Measurements from ENCODE around the gene FREM1.

GRCh38 chr9:14744768-14745167, 165.5 kb downstream of the FREM1 start:
- TF ChIP-seq, protein P1, sequence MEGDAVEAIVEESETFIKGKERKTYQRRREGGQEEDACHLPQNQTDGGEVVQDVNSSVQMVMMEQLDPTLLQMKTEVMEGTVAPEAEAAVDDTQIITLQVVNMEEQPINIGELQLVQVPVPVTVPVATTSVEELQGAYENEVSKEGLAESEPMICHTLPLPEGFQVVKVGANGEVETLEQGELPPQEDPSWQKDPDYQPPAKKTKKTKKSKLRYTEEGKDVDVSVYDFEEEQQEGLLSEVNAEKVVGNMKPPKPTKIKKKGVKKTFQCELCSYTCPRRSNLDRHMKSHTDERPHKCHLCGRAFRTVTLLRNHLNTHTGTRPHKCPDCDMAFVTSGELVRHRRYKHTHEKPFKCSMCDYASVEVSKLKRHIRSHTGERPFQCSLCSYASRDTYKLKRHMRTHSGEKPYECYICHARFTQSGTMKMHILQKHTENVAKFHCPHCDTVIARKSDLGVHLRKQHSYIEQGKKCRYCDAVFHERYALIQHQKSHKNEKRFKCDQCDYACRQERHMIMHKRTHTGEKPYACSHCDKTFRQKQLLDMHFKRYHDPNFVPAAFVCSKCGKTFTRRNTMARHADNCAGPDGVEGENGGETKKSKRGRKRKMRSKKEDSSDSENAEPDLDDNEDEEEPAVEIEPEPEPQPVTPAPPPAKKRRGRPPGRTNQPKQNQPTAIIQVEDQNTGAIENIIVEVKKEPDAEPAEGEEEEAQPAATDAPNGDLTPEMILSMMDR (IDR thresholded peaks at IDR 0.05), result no peak
- no peak for TF ChIP-seq POLR2A (IDR thresholded peaks at IDR 0.05)
